HEK293T (cell line): Measurements from ENCODE around the gene CD38.

Experiments
- ARNT ChIP-seq: fragments of 450-650 bp; IDR thresholded peaks from 2 replicates; pipeline ENCODE4 v1.6.1; 2017; ENCODE audit warnings: mild to moderate bottlenecking
- BHLHE40 ChIP-seq: fragments of 450-650 bp; IDR thresholded peaks from 2 replicates; pipeline ENCODE4 v1.6.1; 2016; ENCODE audit warnings: mild to moderate bottlenecking, moderate library complexity, borderline replicate concordance
- FOXA1 ChIP-seq: fragments of 450-650 bp; IDR thresholded peaks from 2 replicates; pipeline ENCODE4 v1.6.1; 2016; ENCODE audit warnings: mild to moderate bottlenecking
- TARDBP ChIP-seq: fragments of 450-650 bp; IDR thresholded peaks from 2 replicates; pipeline ENCODE4 v1.6.1; 2016

DNA sequence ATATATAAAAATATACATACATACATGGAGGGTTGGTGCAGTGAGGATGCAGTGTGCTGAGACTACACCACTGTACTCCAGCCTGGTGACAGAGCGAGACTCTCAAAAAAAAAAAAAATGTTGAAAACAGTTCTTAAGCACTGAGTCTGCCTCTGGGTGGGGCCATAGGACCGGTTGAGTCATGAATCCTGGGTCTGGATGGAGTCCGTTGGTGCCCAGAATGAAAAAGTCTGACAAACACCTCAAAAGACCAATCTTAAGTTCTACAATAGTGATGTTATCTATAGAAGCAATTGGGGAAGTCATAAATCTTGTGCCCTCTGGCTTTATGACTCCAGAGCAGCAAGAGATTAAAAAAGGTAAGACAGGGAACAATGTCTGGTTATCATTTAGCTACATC, 90.0 kb downstream of the CD38 start:
- TF ChIP-seq TARDBP: no peak
- no peak for TF ChIP-seq BHLHE40
- no peak for TF ChIP-seq FOXA1
- no peak for TF ChIP-seq ARNT
